Panc1 (cell line): ENCODE results near the gene MAPK8. TPM values are rescaled to one million over a fixed set of nuclear protein-coding genes. Genes with fewer than 3 reads are reported as not detected.
"Not testable (repeated sequence)": the region's sequence is repeated elsewhere in the genome, so short reads cannot be mapped to it uniquely, and the experiment has no call there.

ENCODE experiments used
- ATAC-seq: fragments of 200-7000 bp; cut with Tn5 transposase; 2 replicates; pipeline ENCODE4 v1.9.1; 2020; ENCODE audit warnings: mild to moderate bottlenecking, moderate library complexity
- BruUV-seq: library from RNA; stranded (reverse); fragments of 400-500 nt; replicated peaks from 2 replicates; lab custom pipeline; 2021; lab: Mats Ljungman, UMichigan
- CTCF ChIA-PET: fragments of 300-600 bp; sonication (Branson Sonifier 250); formaldehyde crosslinking; loops from one replicate; lab custom pipeline; 2022; ENCODE audit warnings: antibody characterized with exemption; lab: Charles Lee
- POLR2A ChIA-PET: fragments of 300-600 bp; sonication (Branson Sonifier 250); formaldehyde crosslinking; loops from one replicate; lab custom pipeline; 2022; ENCODE audit warnings: antibody characterized with exemption; lab: Charles Lee
- DNase-seq: peaks from one replicate; pipeline ENCODE4 v3.0.0-alpha.2; 2010; ENCODE audit warnings: low read depth, low spot score
- H3K27ac ChIP-seq: 2 replicates; pipeline ENCODE4 v1.5.1; 2011; ENCODE audit warnings: mild to moderate bottlenecking, low read length, inconsistent platforms
- H3K27me3 ChIP-seq: fragments of 200-500 bp; sonication (Bioruptor generic); 2 replicates; pipeline ENCODE4 v1.6.0; 2014; ENCODE audit warnings: low read length, inconsistent platforms; ENCODE audit not compliant: control insufficient read depth, insufficient read depth
- H3K36me3 ChIP-seq: fragments of 200-500 bp; sonication (Bioruptor generic); 2 replicates; pipeline ENCODE4 v1.5.1; 2014; ENCODE audit warnings: inconsistent platforms, mild to moderate bottlenecking, low read length, moderate library complexity; ENCODE audit not compliant: control insufficient read depth, insufficient read depth
- H3K4me1 ChIP-seq: 2 replicates; pipeline ENCODE4 v1.5.1; 2011; ENCODE audit warnings: inconsistent platforms, mild to moderate bottlenecking, low read length, moderate library complexity; ENCODE audit not compliant: control insufficient read depth, insufficient read depth
- H3K4me3 ChIP-seq, 2 experiments: 2 replicates each; pipeline ENCODE4 v1.5.1; 2011 to 2012; ENCODE audit warnings: low read depth in 2 of 2, low read length in 2 of 2, mild to moderate bottlenecking in 2 of 2, inconsistent platforms in 1 of 2, moderate library complexity in 1 of 2
- H3K9me3 ChIP-seq: fragments of 200-500 bp; sonication (Bioruptor generic); 2 replicates; pipeline ENCODE4 v1.5.1; 2014; ENCODE audit warnings: low read depth, mild to moderate bottlenecking, inconsistent platforms, low read length, moderate library complexity; ENCODE audit not compliant: control insufficient read depth, insufficient read depth
- CTCF ChIP-seq: fragments of 450-650 bp; IDR thresholded peaks from 2 replicates; pipeline ENCODE4 v1.5.1; 2017; ENCODE audit warnings: mild to moderate bottlenecking
- REST ChIP-seq, 2 experiments: IDR thresholded peaks; 2 replicates each; pipeline ENCODE4 v1.6.1; 2011 to 2012; ENCODE audit warnings: low read depth in 2 of 2, control low read depth in 1 of 2, low read length in 1 of 2, mild to moderate bottlenecking in 1 of 2, moderate library complexity in 1 of 2; ENCODE audit not compliant: insufficient read depth in 1 of 2
- in situ Hi-C: cut with HindIII; loops from 2 replicates; pipeline ENCODE4 v1.10.0; 2016; ENCODE audit warnings: low sequenced_read_pairs, low pct_unique_long_range_greater_than_20kb
- intact Hi-C: fragments of 100-400 bp; cut with micrococcal nuclease; formaldehyde crosslinking; loops from one replicate; pipeline ENCODE4 v1.10.0; 2022; ENCODE audit not compliant: unreplicated experiment
- total RNA-seq: library from RNA; stranded (reverse); gene quantifications from one replicate; pipeline ENCODE4 v1.2.1, GENCODE V29; 2021; ENCODE audit not compliant: unreplicated experiment

The MAPK8 gene
- total RNA-seq, 1 experiment from 2014 or later: 66.6 TPM

GRCh38 chr10:48346248-48346647 lies 39.8 kb downstream of the MAPK8 start:
- H3K36me3 ChIP-seq, BruUV-seq, H3K4me3 ChIP-seq, ATAC-seq, intact Hi-C loops, in situ Hi-C loops, H3K27me3 ChIP-seq, H3K4me1 ChIP-seq, H3K27ac ChIP-seq, H3K9me3 ChIP-seq, POLR2A ChIA-PET, DNase-seq: not testable (repeated sequence)
- TF ChIP-seq CTCF: peak; percentile 51
- CTCF ChIA-PET: interaction anchor here (0.8 kb wide), 1 partner anchor 13 kb away, joined by 3 read pairs; no protein-coding TSS in a partner anchor

GRCh38 chr10:48347539-48347938 lies 41.1 kb downstream of the MAPK8 start:
- intact Hi-C loops, H3K9me3 ChIP-seq, BruUV-seq, H3K36me3 ChIP-seq, in situ Hi-C loops, CTCF ChIA-PET, ATAC-seq, H3K4me3 ChIP-seq, H3K27ac ChIP-seq, POLR2A ChIA-PET, DNase-seq, H3K27me3 ChIP-seq, H3K4me1 ChIP-seq: not testable (repeated sequence)

GRCh38 chr10:48347943-48348342 lies 41.5 kb downstream of the MAPK8 start:
- not testable (repeated sequence) for ATAC-seq

GRCh38 chr10:48353246-48353645 lies 46.8 kb downstream of the MAPK8 start:
- DNase-seq (no peak), ATAC-seq (no peak)
- ChIA-PET POLR2A (no interaction called here), CTCF (no interaction called here)
- Histone ChIP-seq H3K9me3 (no peaks in the 10 kb centered on the region), H3K4me1 (no peaks in the 10 kb centered on the region), H3K27ac (no peak overlapping the region), H3K36me3 (no peaks in the 10 kb centered on the region), H3K4me3 (no peak overlapping the region), H3K27me3 (no peaks in the 10 kb centered on the region)
- TF ChIP-seq REST (IDR thresholded peaks at IDR 0.05; ENCODE audit: insufficient read depth in 1 of 2, low read depth in 2 of 2, low read length in 1 of 2): no peak
- intact Hi-C loops (no loop called here), in situ Hi-C loops (no loop called here)
- BruUV-seq: no TSS peak

More at GRCh38 chr10:48347943-48348342, 41.5 kb downstream of the MAPK8 start:
- H3K4me3 ChIP-seq, intact Hi-C loops, H3K27ac ChIP-seq, BruUV-seq, H3K27me3 ChIP-seq, in situ Hi-C loops, H3K4me1 ChIP-seq, POLR2A ChIA-PET, DNase-seq, H3K36me3 ChIP-seq, H3K9me3 ChIP-seq, CTCF ChIA-PET: not testable (repeated sequence)
